GM12801 (cell line): ENCODE measurements around the gene FAM120B.

Experiments used
- CTCF ChIP-seq: IDR thresholded peaks from one replicate; pipeline ENCODE4 v1.5.1; 2011; ENCODE audit warnings: control low read depth; ENCODE audit not compliant: insufficient read length; ENCODE audit errors: extremely low read depth

FAM120B gene

GRCh38 chr6:170305805-170306323 is 694 bp upstream of the FAM120B start:
- no peak for TF ChIP-seq CTCF

GRCh38 chr6:170307080-170307545 is 555 bp downstream of the FAM120B start:
- no peak for TF ChIP-seq CTCF

- TF ChIP-seq CTCF = no peak
These were observed 2.2 kb downstream of the FAM120B start for GRCh38 chr6:170308761-170309160.

GRCh38 chr6:170311696-170312095 is 5.1 kb downstream of the FAM120B start:
- no peak for TF ChIP-seq CTCF

GRCh38 chr6:170312876-170313275 is 6.3 kb downstream of the FAM120B start:
- TF ChIP-seq CTCF = no peak

- TF ChIP-seq CTCF = no peak
These were observed 7.2 kb downstream of the FAM120B start for GRCh38 chr6:170313716-170314295.

- no peak for TF ChIP-seq CTCF
These were observed 8.4 kb downstream of the FAM120B start for GRCh38 chr6:170314983-170315382.
